HG03196 (cell line): ENCODE measurements around the gene NEURL1B.

Experiments used
- ATAC-seq: cut with Tn5 transposase; IDR thresholded peaks from one replicate; pipeline ENCODE4 v1.9.1; 2021; ENCODE audit not compliant: unreplicated experiment

The NEURL1B gene

DNA sequence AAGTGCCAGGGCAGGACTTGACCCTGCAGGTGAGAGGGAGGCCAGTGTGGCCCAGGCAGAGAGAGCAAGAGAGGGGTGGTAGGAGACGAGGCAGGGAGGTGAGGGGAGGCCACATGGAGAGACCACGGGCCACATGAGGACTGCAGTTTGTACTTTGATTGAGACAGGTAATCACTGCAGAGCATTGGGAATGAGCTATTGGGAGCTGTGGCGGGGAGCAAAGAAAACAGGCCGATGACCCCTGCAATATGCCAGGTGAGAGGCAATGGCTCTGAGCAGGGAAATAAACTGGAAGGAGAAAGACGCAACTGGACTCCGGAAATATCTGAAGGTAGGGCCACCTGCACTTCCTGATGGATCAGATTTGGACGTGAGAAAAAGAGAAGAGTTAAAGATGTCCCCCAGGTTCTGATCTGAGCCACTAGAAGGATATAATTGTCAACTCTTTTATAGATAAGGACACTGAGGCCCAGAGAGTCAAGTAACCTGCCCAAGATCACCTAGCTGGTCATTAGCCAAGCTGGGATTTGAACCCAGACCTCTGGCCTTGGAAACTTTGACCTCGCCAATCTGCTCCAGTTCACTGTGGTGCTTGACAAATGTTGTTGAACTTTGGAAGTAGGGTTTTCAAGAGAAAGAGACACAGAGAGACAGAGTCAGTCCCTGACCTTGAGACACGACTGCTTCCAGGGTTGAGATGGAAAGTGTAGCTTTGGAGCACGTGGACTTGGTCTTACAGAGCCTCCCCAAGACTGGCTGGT lies 87.6 kb downstream of the NEURL1B start:
- no peak for ATAC-seq

DNA sequence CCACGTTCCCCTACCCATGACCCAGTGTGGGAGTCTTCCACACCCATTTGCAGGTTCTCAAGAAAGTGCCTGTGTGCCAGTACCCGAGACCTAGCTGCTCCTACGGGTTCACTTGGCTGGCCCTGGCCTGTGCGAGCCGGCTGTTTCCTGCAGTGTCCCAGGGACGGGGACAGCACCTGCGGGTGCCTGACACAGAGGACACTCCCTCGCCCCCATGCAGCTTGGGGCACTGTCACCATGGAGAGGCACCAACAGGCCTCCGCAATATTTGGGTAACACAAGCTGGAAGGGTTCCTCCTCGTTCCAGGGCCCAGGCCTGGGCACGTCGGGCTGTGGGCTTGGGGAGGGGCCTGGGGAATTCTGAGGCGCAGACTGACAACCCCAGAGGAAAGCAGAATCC lies 88.5 kb downstream of the NEURL1B start:
- no peak for ATAC-seq

DNA sequence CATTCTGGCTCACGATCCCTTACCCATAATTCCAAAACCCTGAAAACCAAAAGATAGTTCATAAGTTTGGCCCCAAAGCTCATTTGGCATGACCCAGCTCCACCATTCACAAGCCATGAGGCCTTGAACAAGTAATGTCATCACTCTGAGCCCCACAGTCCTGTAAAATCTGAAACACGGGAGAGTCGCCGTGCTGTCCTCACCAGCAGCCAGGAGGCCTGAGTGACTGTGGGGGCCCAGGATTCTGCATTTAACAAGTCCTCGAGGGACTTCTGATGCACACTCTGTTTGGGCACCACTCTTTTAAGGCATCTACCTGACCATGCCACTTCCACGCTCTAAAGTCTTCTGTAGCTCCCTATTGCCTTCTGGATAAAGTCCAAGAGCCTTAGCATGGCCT lies 89.2 kb downstream of the NEURL1B start:
- no peak for ATAC-seq

DNA sequence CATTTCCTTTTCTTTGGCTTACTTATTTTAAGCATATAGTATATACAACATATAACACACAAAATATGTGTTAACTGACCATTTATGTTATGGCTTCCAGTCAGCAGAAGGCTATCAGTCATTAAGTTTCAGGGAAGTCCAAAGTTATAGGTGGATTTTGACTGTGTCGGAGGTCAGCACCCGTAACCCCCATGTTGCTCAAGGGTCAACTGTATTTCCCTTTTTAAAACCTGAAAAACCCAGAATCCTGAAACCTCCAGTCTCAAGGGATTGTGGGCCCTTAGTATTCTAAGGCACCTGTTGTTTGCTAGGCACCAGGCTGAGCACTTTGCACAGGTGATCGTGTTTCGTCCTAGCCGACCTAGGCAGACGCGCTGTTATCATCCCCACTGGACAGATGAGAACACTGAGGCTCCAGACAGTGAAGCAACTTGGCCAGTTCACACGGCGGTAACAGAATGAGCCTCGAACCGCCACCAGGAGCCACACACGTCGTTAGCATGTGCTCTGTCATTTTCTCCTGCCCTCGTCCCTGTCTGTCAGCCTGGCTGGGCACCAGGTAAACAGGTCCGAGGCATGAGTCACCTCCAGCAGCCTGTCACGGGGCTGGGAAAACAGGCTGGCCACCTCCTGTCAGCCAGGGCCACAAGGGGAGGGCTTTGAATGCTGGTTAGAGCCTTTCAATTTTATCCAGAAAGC lies 90.1 kb downstream of the NEURL1B start:
- no peak for ATAC-seq

DNA sequence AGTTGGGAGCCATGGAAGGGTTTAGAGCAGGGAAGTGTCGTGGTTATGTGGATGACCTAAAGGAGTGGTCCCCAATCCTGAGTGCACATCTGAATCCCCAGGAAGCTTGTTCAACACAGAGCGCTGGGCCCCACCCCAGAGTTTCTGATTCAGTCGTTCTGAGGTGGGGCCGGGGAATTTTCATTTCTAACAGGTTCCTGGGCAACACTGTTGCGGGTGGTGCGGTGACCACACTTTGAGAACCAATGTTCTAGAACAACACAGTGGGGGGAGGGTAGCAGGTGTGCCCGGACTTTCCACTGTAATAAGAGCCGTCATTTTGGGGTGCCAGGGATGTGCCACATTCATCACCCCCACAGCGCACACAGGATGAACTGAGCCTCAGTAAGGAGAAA lies 90.6 kb downstream of the NEURL1B start:
- no peak for ATAC-seq

DNA sequence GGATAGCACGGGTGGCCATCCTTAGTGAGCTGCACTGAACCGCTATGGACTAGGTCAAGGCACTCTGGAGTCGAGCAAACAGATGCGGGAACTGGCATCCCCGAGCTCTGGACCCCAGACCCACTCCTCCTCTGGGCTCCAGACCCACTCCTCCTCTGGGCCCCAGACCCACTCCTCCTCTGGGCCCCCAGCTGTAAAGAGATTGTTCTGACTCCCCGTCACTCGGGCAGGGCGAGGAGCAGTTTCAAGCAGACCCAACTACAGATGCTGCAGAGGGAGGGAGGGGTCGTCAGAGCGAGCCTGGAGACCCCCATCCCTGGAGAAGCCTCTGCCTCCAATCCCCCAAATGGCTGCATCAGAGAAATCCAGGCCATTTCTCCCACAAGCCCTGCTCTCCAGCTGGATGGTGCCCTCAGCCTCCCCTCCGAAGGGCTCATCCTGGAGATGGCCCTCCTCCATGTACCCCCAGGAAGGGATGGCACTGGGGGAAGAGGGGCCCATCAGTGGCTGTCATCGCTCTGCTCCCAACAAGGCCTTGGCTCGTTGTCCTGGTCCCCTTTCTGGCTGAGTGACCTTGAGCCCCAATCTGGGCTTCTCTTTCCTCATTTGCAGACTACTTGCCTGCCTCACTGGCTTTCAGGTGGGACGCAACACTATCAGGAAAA lies 91.3 kb downstream of the NEURL1B start:
- ATAC-seq = no peak

DNA sequence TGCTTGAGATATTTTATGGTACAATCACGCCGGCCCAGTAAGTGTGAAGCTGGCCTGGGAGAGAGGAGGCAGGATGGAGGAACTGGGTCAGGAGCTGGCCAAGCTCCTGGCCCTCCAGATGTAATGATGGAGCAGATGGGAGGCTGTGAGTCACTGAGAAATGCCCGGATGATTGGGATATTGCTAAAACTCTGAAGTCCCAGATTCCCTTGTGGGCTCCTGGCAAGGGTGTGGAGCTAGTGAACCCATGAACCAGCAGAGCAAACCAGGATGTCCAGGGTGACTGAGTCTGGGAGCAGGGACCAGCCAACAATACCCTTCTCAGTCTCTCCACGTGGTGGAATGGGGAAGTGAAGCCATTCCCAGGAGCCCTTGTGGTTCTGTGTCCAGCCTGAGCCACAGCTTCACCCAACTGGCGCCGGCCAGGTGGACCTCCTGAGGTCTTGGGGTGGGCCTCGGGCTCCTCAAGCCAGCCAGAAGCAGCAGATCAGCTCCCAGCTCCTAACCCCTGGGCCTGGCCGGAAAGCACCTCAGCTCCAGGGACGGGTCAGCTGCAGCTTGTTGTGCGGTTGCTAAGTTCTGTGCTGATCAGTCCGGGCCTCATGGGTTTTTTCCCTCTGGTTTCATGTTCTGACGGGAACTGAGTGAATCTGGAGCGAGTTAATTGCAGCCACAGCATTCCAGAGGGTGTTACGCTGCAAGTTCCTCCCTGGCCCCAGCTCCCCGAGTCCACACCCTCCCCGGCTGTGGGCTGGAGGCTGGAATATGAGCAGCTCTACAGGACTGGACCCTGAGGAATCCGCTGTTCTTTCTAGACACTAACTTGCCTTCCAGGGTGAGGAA lies 92.3 kb downstream of the NEURL1B start:
- no peak for ATAC-seq

DNA sequence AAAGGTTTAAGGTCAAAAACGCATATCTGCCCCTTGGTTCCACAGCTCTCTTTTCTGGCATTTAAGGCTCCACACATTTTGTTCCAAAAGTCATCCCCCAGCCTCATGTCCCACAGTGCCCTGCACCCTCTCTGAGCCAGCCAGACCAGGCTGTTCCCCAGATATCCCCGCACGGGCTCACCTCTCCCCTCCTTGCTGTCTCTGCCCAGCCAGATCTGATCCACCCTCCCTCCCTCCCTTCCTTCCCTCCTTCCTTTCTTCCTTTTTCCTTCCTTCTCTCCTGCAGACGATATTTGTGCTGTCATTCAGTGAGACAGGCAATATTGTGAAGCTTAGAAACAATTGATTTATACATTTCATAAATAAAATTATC lies 92.9 kb downstream of the NEURL1B start:
- no peak for ATAC-seq

DNA sequence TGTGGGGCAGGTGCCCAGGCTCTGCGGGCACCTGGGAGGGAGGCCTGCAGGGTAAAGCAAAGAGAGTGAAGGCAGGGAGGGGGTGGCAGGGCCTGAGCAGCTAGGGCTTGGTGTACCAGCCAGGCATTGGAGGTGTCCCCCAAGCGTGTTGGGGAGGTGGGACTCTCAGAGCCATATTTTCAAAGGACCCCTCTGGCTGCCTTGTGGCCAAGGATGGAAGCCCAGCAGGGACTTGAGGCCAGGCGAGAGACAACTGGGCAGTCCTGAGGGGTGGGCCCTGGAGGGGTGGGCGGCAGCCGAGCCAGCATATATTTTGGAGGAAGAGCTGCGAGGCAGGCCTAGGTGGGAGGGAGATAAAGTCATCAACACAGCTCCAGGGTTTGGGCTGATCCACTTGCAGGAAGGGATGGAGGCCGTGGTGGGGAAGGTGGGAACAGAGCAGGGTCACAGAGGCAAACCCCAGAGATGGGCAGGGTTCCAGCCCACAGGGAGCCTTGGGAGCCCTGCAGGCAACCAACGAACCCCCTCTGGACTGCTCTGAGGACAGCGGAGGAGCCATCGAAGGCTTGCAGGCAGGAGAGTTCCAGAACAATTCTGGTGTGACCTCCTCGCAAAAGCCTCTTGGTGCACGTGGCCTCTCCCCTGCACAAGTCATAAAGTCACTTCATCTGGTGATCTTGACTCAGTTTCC lies 94.2 kb downstream of the NEURL1B start:
- ATAC-seq = no peak

DNA sequence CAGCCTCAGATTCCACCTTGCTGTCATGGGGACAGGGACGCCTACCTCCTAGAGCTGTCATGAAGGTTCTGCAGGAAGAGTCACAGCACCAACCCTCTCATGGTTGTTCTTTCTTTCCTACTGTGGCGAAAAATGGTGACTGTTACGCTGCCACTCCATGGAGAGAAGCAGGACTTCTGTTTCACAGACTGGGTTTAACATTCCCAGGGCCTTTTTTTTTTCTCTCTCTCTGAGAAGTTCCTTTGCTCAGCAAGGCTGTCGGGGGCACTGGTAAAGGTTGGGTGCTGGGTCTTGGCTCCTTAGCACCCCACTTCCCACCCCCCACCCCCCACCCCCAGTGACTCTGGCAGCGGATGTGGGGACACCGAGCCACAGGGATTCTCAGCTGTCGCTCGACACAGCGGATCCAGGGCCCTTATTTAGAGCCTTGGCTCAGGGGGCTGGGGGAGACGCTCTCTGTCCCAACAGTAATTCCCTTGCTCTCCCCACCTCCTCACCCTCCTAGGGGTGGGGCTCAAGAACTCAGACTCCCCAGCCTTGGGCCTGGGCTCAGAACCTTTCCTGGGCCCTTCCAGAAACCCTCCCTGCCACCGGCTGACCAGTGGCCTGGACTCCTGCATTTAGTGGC lies 95.6 kb downstream of the NEURL1B start:
- ATAC-seq = no peak

DNA sequence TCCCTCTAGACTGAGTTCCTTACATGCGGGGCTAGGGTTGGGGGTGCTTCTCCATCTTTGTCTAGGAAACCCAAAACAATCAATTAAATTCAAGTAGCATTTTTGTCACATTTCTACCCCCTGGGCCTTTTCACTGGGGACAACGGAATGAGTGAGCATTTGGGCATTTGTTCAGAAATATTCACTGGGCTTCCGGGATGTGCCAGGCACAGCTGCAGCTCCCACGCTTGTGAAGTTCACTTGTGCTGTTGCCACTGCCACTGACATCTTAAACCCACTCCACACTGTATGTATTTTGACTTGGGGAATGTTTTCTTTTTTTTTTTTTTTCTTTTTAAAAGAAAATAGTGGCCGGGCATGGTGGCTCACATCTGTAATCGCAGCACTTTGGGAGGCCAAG lies 98.3 kb downstream of the NEURL1B start:
- no peak for ATAC-seq

DNA sequence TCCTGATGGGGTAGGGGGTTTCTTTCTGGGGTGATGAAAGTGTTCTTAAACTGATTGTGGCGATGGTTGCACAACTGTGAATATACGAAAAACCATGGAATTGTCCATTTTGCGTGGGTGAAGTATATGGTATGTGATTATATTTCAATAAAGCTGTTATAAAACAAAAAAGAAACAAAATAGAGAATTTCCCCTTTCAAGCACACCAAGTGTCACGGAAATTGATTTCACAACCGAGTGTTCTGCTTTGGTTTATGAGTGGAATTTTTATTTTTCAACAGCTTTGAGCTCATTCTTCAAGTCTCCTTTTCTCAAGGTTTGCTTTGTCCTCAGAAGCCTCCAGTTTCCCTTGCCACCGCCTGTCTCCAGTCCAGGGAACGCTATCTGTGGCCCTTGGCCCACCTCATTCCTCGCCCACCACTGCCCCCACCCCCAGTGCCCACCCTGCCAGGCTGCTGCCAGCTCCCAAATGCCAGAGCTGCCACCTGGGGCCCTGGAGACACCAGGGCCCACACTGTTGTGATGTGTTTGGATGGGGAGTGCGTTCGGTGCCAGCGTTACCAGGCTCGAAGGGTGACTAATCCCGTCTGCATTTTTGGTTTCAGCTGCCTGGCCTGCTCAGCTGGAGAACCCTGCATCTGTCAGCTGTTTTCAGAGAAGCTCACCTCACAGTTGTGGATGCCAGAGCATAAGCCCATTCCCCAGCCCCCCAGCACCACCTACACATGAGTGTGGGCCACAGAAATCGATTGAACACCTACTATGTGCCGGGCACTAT lies 99.6 kb downstream of the NEURL1B start:
- ATAC-seq = no peak
